ENCODE data around the gene MALT1.
A peak's percentile ranks its signal among the peaks of the same experiment; 100 is the strongest.

DNA sequence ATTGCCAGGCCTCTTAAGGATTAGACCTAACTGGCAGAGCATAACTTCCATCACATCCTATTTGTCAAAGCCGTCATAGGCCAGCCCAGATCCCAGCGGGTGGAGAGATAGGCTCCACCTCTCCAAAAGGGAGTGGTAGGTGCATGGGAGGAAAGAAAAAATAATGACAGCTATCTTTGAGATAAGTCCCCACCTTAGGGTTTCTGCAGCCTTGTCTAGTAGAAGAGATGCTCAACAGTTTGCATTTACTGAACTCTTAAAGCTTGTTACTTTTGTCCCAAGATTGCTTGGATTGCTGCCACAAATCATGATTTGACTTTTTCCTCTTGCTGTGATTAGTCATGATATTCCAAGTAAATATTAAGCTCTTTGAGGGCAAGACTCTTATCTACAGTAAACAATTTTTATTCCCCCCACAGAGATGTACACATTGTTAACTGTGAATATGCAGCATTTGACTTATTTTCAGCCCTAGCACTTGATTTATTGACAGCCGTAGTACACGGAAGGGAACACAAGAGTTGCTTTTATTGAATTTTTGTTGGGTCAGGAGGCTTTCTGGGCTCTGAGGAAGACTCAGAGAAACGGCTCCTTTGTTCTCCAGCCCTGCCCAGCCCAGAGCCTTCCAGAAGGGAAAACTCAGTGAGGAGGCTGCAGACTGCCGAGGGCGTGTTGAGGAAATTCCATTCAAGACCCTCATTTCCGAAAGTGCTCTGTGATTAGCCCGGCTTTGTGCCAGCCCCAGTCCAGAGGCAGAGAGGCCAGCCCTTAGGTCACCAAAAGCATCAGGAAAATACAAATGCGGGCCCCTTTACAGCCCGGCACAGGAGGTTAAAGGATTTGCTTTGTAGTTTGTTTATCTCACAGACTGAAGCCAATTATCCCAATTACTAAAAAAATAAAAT is 118.0 kb downstream of the MALT1 start:
- TF ChIP-seq POLR2AphosphoS5 (IDR thresholded peaks at IDR 0.05), result peak; percentile 92
- TF ChIP-seq, protein P1, sequence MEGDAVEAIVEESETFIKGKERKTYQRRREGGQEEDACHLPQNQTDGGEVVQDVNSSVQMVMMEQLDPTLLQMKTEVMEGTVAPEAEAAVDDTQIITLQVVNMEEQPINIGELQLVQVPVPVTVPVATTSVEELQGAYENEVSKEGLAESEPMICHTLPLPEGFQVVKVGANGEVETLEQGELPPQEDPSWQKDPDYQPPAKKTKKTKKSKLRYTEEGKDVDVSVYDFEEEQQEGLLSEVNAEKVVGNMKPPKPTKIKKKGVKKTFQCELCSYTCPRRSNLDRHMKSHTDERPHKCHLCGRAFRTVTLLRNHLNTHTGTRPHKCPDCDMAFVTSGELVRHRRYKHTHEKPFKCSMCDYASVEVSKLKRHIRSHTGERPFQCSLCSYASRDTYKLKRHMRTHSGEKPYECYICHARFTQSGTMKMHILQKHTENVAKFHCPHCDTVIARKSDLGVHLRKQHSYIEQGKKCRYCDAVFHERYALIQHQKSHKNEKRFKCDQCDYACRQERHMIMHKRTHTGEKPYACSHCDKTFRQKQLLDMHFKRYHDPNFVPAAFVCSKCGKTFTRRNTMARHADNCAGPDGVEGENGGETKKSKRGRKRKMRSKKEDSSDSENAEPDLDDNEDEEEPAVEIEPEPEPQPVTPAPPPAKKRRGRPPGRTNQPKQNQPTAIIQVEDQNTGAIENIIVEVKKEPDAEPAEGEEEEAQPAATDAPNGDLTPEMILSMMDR (IDR thresholded peaks at IDR 0.05), result no peak
